AG09309 (cell line): Measurements from ENCODE around the gene RBM23.
A peak's percentile ranks its signal among the peaks of the same experiment; 100 is the strongest.
"Not testable (repeated sequence)": the region's sequence is repeated elsewhere in the genome, so short reads cannot be mapped to it uniquely, and the experiment has no call there.

ENCODE experiments used
- DNase-seq: peaks from one replicate; pipeline ENCODE4 v3.0.0-alpha.2; 2010; ENCODE audit warnings: low read depth
- H3K4me3 ChIP-seq: 2 replicates; pipeline ENCODE4 v1.5.1; 2011; ENCODE audit warnings: mild to moderate bottlenecking, low read depth, low read length, moderate library complexity; ENCODE audit not compliant: control insufficient read depth
- CTCF ChIP-seq: IDR thresholded peaks from 2 replicates; pipeline ENCODE4 v1.5.1; 2011; ENCODE audit warnings: mild to moderate bottlenecking, low read depth, low read length, inconsistent platforms; ENCODE audit not compliant: insufficient read depth, control insufficient read depth; ENCODE audit errors: missing control alignments

RBM23 gene

GRCh38 chr14:22854963-22855724, 63.8 kb downstream of the RBM23 start:
- H3K4me3 ChIP-seq: no peak overlapping the region
- no peak for TF ChIP-seq CTCF
- no peak for DNase-seq

GRCh38 chr14:22854296-22854695, 64.7 kb downstream of the RBM23 start:
- H3K4me3 ChIP-seq, DNase-seq: not testable (repeated sequence)

GRCh38 chr14:22852940-22853767, 65.8 kb downstream of the RBM23 start:
- peak; percentile 97 for TF ChIP-seq CTCF
- peak overlapping the region; percentile 53 for H3K4me3 ChIP-seq
- DNase-seq: no peak

GRCh38 chr14:22852599-22852939, 66.4 kb downstream of the RBM23 start:
- no peak for TF ChIP-seq CTCF
- no peak for DNase-seq
- H3K4me3 ChIP-seq: no peak overlapping the region

GRCh38 chr14:22852178-22852577, 66.8 kb downstream of the RBM23 start:
- not testable (repeated sequence) for H3K4me3 ChIP-seq, DNase-seq

- no peak overlapping the region for H3K4me3 ChIP-seq
- TF ChIP-seq CTCF: no peak
- DNase-seq: peak; percentile 97
Measured at GRCh38 chr14:22850944-22851764, 67.8 kb downstream of the RBM23 start.

- H3K4me3 ChIP-seq: no peak overlapping the region
- no peak for DNase-seq
- no peak for TF ChIP-seq CTCF
Measured at GRCh38 chr14:22849212-22849819, 69.6 kb downstream of the RBM23 start.
